ENCODE measurements around the gene ABHD12B. TPM values are rescaled to one million over a fixed set of nuclear protein-coding genes. Genes with fewer than 3 reads are reported as not detected.

The ABHD12B gene
- total RNA-seq, 1 donor from 2014 or later, result not detected

DNA sequence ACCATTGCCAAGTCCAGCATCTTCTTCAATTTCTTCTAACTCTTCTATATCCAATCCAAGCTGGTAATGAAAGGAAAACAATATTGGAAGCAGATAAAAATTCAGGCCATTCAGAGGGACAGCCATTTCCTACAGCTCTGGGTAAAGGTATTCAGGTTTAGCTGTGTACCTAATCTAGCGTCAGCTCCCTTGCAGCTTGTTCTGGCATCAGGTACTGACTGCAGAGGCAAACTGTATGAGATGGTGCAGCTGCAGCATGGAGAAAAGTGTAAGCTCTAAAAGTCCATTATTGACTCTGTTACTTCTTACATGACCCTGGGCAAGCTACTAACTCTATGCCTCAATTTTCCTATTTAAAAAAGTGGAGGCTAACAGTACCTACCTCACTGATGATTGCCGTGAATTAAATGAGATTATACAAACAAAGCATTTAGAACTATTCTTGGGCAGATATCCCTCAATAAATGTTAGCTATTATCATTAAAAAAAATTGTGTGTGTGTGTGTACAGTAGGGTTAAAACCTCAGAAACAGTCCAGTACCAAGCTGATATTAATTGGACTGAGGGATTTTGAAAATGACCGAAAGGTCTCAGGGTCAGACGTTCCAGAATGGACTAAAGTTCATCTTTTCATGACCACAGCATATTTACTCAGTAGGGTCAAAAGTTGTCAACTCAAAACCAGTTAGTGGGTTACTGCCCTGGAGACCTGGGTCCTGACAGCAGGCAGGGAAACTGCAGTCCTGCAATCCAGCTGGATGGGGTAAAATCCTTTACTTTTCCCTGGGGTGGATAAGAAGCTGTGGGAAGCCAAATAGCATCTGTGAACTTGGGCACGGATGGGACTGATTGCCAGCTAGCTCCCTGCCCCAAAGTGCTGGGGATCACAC, 63.5 kb downstream of the ABHD12B start:
- no peak for DNase-seq (ENCODE audit: low spot score in 2 of 2)
- peaks cover 9 to 39% of the 10 kb centered on the region in 2 donors for H3K36me3 ChIP-seq
- H3K4me3 ChIP-seq, result no peak overlapping the region
- no peak overlapping the region for H3K27ac ChIP-seq
- TF ChIP-seq, protein P1, sequence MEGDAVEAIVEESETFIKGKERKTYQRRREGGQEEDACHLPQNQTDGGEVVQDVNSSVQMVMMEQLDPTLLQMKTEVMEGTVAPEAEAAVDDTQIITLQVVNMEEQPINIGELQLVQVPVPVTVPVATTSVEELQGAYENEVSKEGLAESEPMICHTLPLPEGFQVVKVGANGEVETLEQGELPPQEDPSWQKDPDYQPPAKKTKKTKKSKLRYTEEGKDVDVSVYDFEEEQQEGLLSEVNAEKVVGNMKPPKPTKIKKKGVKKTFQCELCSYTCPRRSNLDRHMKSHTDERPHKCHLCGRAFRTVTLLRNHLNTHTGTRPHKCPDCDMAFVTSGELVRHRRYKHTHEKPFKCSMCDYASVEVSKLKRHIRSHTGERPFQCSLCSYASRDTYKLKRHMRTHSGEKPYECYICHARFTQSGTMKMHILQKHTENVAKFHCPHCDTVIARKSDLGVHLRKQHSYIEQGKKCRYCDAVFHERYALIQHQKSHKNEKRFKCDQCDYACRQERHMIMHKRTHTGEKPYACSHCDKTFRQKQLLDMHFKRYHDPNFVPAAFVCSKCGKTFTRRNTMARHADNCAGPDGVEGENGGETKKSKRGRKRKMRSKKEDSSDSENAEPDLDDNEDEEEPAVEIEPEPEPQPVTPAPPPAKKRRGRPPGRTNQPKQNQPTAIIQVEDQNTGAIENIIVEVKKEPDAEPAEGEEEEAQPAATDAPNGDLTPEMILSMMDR (IDR thresholded peaks at IDR 0.05), result no peak
- H3K4me1 ChIP-seq, result no peaks in the 10 kb centered on the region
- intact Hi-C loops (cut with DNase I), result no loop called here
- no peaks in the 10 kb centered on the region for H3K27me3 ChIP-seq
- H3K9me3 ChIP-seq, result no peaks in the 10 kb centered on the region

DNA sequence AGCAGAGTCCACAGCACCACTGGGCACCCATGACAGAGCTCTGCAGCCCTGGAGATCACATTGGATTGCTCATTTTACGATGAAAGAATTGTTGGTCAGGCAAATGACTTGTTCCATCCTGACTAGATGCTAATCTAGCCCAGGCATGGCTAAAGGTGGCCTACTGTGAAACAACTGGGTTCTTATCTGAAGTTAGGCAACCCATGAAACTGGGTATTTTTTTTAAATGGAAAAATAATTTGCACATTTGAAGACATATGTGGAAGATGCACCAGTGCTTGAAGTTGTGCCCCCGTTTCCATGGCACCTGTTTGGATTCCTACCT, 64.1 kb downstream of the ABHD12B start:
- H3K36me3 ChIP-seq, result peaks cover 7 to 34% of the 10 kb centered on the region in 2 donors
- H3K4me1 ChIP-seq, result no peaks in the 10 kb centered on the region
- DNase-seq (ENCODE audit: low spot score in 2 of 2), result no peak
- H3K27me3 ChIP-seq, result no peaks in the 10 kb centered on the region
- intact Hi-C loops (cut with DNase I), result no loop called here
- no peak overlapping the region for H3K4me3 ChIP-seq
- no peak overlapping the region for H3K27ac ChIP-seq
- TF ChIP-seq, protein P1 (IDR thresholded peaks at IDR 0.05), result no peak
- no peaks in the 10 kb centered on the region for H3K9me3 ChIP-seq

- H3K9me3 ChIP-seq, result no peaks in the 10 kb centered on the region
- no peak overlapping the region for H3K27ac ChIP-seq
- H3K4me1 ChIP-seq, result no peaks in the 10 kb centered on the region
- no peak overlapping the region for H3K4me3 ChIP-seq
- TF ChIP-seq, protein P1 (IDR thresholded peaks at IDR 0.05), result no peak
- H3K27me3 ChIP-seq, result no peaks in the 10 kb centered on the region
- H3K36me3 ChIP-seq, result peaks cover 4 to 25% of the 10 kb centered on the region in 2 donors
- DNase-seq (ENCODE audit: low spot score in 2 of 2), result no peak
- intact Hi-C loops (cut with DNase I), result no loop called here
Measured at GRCh38 chr14:50936882-50937281, 65.0 kb downstream of the ABHD12B start.

DNA sequence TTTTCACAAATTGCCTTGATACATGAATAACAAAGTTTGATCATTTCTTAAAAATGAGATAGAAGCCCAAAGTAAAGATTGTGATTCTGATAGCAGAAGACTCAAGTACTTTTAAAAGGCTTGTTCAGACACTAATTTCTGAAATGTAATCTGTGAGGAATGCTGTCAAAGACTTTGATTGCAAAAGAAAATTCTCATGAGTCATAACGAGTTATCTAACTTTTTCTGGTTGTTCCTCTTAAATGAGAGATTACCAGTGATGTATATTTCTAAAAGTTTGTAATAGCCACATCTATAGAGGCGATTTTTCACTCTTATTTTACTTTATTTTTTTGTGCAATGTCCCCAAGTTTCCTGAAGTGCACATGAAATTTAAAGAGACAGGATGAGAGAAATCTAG, 65.5 kb downstream of the ABHD12B start:
- Histone ChIP-seq H3K9me3 (no peaks in the 10 kb centered on the region), H3K27me3 (no peaks in the 10 kb centered on the region), H3K4me3 (no peak overlapping the region), H3K4me1 (no peaks in the 10 kb centered on the region), H3K27ac (no peak overlapping the region), H3K36me3 (peaks cover 4 to 20% of the 10 kb centered on the region in 2 donors)
- TF ChIP-seq, protein P1 (IDR thresholded peaks at IDR 0.05), result no peak
- no peak for DNase-seq (ENCODE audit: low spot score in 2 of 2)
- intact Hi-C loops (cut with DNase I), result no loop called here

- intact Hi-C loops (cut with DNase I), result no loop called here
- no peak for DNase-seq (ENCODE audit: low spot score in 2 of 2)
- no peak overlapping the region for H3K4me3 ChIP-seq
- no peaks in the 10 kb centered on the region for H3K27me3 ChIP-seq
- H3K9me3 ChIP-seq, result no peaks in the 10 kb centered on the region
- peaks cover 4 to 18% of the 10 kb centered on the region in 2 donors for H3K36me3 ChIP-seq
- TF ChIP-seq, protein P1 (IDR thresholded peaks at IDR 0.05), result no peak
- H3K4me1 ChIP-seq, result no peaks in the 10 kb centered on the region
- H3K27ac ChIP-seq, result no peak overlapping the region
Measured at GRCh38 chr14:50937800-50938199, 65.9 kb downstream of the ABHD12B start.

All from ascending aorta (tissue), 2 donors.